Astrocyte (in vitro differentiated cells and primary cell): ENCODE data around the gene PGRMC2. TPM values are rescaled to one million over a fixed set of nuclear protein-coding genes. Genes with fewer than 3 reads are reported as not detected.

Source experiments
- DNase-seq: peaks from one replicate; pipeline ENCODE4 v3.0.0-alpha.2; 2010; ENCODE audit warnings: low read depth
- FAIRE-seq: peaks from 2 replicates; lab custom pipeline; 2011; peaks lifted over from hg19 to GRCh38; lab: Jason Lieb, UNC
- H2AFZ ChIP-seq: 2 replicates; pipeline ENCODE4 v1.6.0; 2012; ENCODE audit warnings: low read depth, low read length, inconsistent platforms
- H3K27ac ChIP-seq: 2 replicates; pipeline ENCODE4 v1.5.1; 2011; ENCODE audit warnings: low read depth, low read length, inconsistent platforms
- H3K27me3 ChIP-seq: 2 replicates; pipeline ENCODE4 v1.6.0; 2011; ENCODE audit warnings: low read length, inconsistent platforms; ENCODE audit not compliant: insufficient read depth
- H3K36me3 ChIP-seq: 2 replicates; pipeline ENCODE4 v1.5.1; 2011; ENCODE audit warnings: low read length, inconsistent platforms; ENCODE audit not compliant: insufficient read depth
- H3K4me1 ChIP-seq: 2 replicates; pipeline ENCODE4 v1.5.1; 2011; ENCODE audit warnings: low read length, inconsistent platforms; ENCODE audit not compliant: insufficient read depth
- H3K4me2 ChIP-seq: 2 replicates; pipeline ENCODE4 v1.6.0; 2012; ENCODE audit warnings: low read length, inconsistent platforms
- H3K4me3 ChIP-seq: 2 replicates; pipeline ENCODE4 v1.5.1; 2011; ENCODE audit warnings: low read depth, mild to moderate bottlenecking, low read length, inconsistent platforms; ENCODE audit not compliant: insufficient read depth
- H3K79me2 ChIP-seq: 2 replicates; pipeline ENCODE4 v1.6.0; 2012; ENCODE audit warnings: mild to moderate bottlenecking, low read length, inconsistent platforms; ENCODE audit not compliant: insufficient read depth
- H3K9ac ChIP-seq: 2 replicates; pipeline ENCODE4 v1.6.0; 2012; ENCODE audit warnings: mild to moderate bottlenecking, low read length, inconsistent platforms
- H3K9me3 ChIP-seq: 2 replicates; pipeline ENCODE4 v1.5.1; 2012; ENCODE audit warnings: low read depth, mild to moderate bottlenecking, low read length, inconsistent platforms; ENCODE audit not compliant: insufficient read depth
- H4K20me1 ChIP-seq: 2 replicates; pipeline ENCODE4 v1.6.0; 2012; ENCODE audit warnings: low read length, inconsistent platforms; ENCODE audit not compliant: insufficient read depth
- H3K27ac Mint-ChIP-seq: one replicate; pipeline ENCODE4 v1.8.0; 2021; ENCODE audit warnings: mild to moderate bottlenecking, mixed read lengths; ENCODE audit not compliant: unreplicated experiment
- H3K27me3 Mint-ChIP-seq: one replicate; pipeline ENCODE4 v1.8.0; 2021; ENCODE audit warnings: low read depth, mixed read lengths; ENCODE audit not compliant: unreplicated experiment
- H3K36me3 Mint-ChIP-seq: one replicate; pipeline ENCODE4 v1.8.0; 2021; ENCODE audit warnings: low read depth, mixed read lengths; ENCODE audit not compliant: unreplicated experiment
- H3K4me1 Mint-ChIP-seq: one replicate; pipeline ENCODE4 v1.8.0; 2021; ENCODE audit warnings: low read depth, mixed read lengths; ENCODE audit not compliant: unreplicated experiment
- H3K4me3 Mint-ChIP-seq: one replicate; pipeline ENCODE4 v1.8.0; 2021; ENCODE audit warnings: mild to moderate bottlenecking, moderate library complexity, mixed read lengths; ENCODE audit not compliant: unreplicated experiment
- H3K9me3 Mint-ChIP-seq: one replicate; pipeline ENCODE4 v1.8.0; 2021; ENCODE audit warnings: mild to moderate bottlenecking, mixed read lengths; ENCODE audit not compliant: unreplicated experiment
- CTCF ChIP-seq: IDR thresholded peaks from 2 replicates; pipeline ENCODE4 v1.5.1; 2011; ENCODE audit warnings: low read depth, mild to moderate bottlenecking, inconsistent platforms, low read length, moderate library complexity; ENCODE audit not compliant: insufficient read depth
- EZH2 ChIP-seq: IDR thresholded peaks from 2 replicates; pipeline ENCODE4 v1.6.1; 2012; ENCODE audit warnings: mild to moderate bottlenecking, low read length, inconsistent platforms; ENCODE audit not compliant: insufficient read depth
- total RNA-seq: library from RNA; stranded (reverse); gene quantifications from 2 replicates; pipeline ENCODE4 v1.2.1, GENCODE V29; 2021

PGRMC2 gene
- total RNA-seq, 1 donor from 2014 or later: 158 TPM

DNA sequence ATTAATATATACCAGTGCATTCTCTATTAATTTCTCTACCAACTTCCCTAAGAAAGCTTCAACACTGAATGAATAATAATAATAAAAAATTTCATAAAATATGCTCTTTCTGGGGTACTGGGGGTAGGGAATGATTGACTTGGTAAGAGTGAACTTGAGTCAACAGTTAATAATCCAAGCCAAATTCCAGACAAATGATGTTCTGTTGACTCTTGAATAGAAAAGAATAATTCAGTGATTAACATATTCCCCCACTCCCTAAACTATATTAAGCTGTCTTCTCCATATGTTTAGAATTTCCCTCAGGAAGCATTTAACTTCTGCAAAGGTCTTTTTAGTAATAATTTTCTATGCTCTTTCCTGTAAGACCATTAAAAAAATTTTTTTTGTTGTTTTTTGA is 12.3 kb downstream of the PGRMC2 start:
- no peaks in the 10 kb centered on the region for H3K9me3 ChIP-seq
- Mint-ChIP-seq H3K9me3 (no peaks in the 10 kb centered on the region), H3K27ac (no peak overlapping the region), H3K36me3 (peaks cover 17% of the 10 kb centered on the region), H3K27me3 (no peaks in the 10 kb centered on the region), H3K4me1 (peaks cover 9% of the 10 kb centered on the region), H3K4me3 (no peak overlapping the region)
- peak overlapping the region; percentile 43 for H3K4me2 ChIP-seq
- H3K9ac ChIP-seq: no peak overlapping the region
- H3K27me3 ChIP-seq: no peaks in the 10 kb centered on the region
- DNase-seq: peak; percentile 63
- peaks cover under 1% of the 10 kb centered on the region for H4K20me1 ChIP-seq
- peaks cover 13% of the 10 kb centered on the region for H3K4me1 ChIP-seq
- FAIRE-seq: peak; percentile 17
- peak overlapping the region; percentile 63 for H3K27ac ChIP-seq
- peaks cover 81% of the 10 kb centered on the region for H3K79me2 ChIP-seq
- H3K4me3 ChIP-seq: no peak overlapping the region
- H3K36me3 ChIP-seq: peaks cover 19% of the 10 kb centered on the region
- H2AFZ ChIP-seq: no peak overlapping the region
- TF ChIP-seq CTCF (no peak), EZH2 (no peak)

- no peak overlapping the region for H3K4me2 ChIP-seq
- H3K9me3 ChIP-seq: no peaks in the 10 kb centered on the region
- H3K27me3 ChIP-seq: no peaks in the 10 kb centered on the region
- Mint-ChIP-seq H3K27ac (no peak overlapping the region), H3K27me3 (no peaks in the 10 kb centered on the region), H3K36me3 (peaks cover 11% of the 10 kb centered on the region), H3K9me3 (no peaks in the 10 kb centered on the region), H3K4me1 (peaks cover 21% of the 10 kb centered on the region), H3K4me3 (no peak overlapping the region)
- no peak overlapping the region for H2AFZ ChIP-seq
- no peak for DNase-seq
- no peak overlapping the region for H3K9ac ChIP-seq
- peaks cover 13% of the 10 kb centered on the region for H3K4me1 ChIP-seq
- H3K27ac ChIP-seq: no peak overlapping the region
- H3K4me3 ChIP-seq: no peak overlapping the region
- TF ChIP-seq CTCF (no peak), EZH2 (no peak)
- H3K36me3 ChIP-seq: peaks cover 23% of the 10 kb centered on the region
- H3K79me2 ChIP-seq: peaks cover 43% of the 10 kb centered on the region
- no peak for FAIRE-seq
- H4K20me1 ChIP-seq: no peaks in the 10 kb centered on the region
Measured at GRCh38 chr4:128271551-128271950, 16.1 kb downstream of the PGRMC2 start.

- Histone ChIP-seq H4K20me1 (no peaks in the 10 kb centered on the region), H3K9me3 (no peaks in the 10 kb centered on the region), H3K4me3 (no peak overlapping the region), H3K27ac (no peak overlapping the region), H3K9ac (no peak overlapping the region), H3K4me1 (no peaks in the 10 kb centered on the region), H3K4me2 (no peak overlapping the region), H3K36me3 (peaks cover 23% of the 10 kb centered on the region), H3K79me2 (peaks cover 18% of the 10 kb centered on the region), H3K27me3 (no peaks in the 10 kb centered on the region), H2AFZ (no peak overlapping the region)
- Mint-ChIP-seq H3K9me3 (peaks cover 15% of the 10 kb centered on the region), H3K4me3 (no peak overlapping the region), H3K4me1 (peaks cover 18% of the 10 kb centered on the region), H3K36me3 (peaks cover 12% of the 10 kb centered on the region), H3K27me3 (no peaks in the 10 kb centered on the region), H3K27ac (no peak overlapping the region)
- FAIRE-seq: no peak
- no peak for DNase-seq
- TF ChIP-seq CTCF (no peak), EZH2 (no peak)
Measured at GRCh38 chr4:128268970-128269369, 18.6 kb downstream of the PGRMC2 start.
